GM21423 (cell line): Measurements from ENCODE around the gene SLAMF6.
"Not testable (repeated sequence)": the region's sequence is repeated elsewhere in the genome, so short reads cannot be mapped to it uniquely, and the experiment has no call there.

ENCODE experiments used
- ATAC-seq: cut with Tn5 transposase; IDR thresholded peaks from one replicate; pipeline ENCODE4 v1.9.1; 2021; ENCODE audit warnings: mild to moderate bottlenecking, moderate library complexity; ENCODE audit not compliant: unreplicated experiment

The SLAMF6 gene

DNA sequence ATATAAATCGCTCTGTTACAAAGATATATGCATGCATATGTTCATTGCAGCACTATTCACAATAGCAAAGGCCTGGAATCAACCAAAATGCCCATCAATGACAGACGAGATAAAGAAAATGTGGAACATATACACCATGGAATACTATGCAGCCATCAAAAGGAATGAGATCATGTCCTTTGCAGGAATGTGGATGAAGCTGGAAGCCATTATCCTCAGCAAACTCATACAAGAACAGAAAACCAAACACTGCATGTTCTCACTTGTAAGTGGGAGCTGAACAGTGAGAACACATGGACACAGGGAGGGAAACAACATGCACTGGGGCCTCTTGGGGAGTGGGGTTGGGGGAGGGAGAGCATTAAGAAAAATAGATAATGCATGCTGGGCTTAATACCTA, 5.5 kb downstream of the SLAMF6 start:
- ATAC-seq, result not testable (repeated sequence)

DNA sequence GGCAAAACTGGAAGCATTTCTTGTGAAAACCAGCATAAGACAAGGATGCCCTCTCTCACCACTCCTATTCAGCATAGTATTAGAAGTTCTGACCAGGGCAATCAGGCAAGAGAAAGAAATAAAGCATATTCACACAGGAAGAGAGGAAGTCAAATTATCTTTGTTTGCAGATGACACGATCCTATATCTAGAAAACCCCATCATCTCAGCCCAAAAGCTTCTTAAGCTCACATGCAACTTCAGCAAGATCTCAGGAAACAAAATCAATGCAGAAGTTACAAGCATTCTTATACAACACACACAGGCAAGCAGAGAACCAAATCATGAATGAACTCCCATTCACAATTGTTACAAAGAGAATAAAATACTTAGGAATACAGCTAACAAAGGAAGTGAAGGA, 7.1 kb downstream of the SLAMF6 start:
- ATAC-seq, result not testable (repeated sequence)

DNA sequence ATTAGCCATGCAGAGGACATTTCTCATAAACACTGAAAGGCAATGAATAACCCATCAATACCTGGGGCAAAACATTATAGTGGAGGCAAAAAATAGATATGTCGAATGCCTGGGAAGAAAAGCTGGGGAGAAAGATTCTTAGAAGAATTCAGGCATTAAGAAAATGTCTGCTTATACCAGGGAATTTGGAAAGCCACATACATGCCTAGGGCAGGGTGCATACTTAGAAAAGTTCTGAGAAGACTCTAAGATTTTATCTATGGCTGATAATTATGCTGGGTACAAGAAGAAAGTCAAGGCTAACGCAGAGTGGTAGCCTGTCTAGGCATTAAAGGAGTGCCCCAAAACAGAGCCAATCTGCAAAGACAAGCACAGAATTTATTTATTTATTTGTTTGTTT, 18.4 kb downstream of the SLAMF6 start:
- ATAC-seq, result no peak

DNA sequence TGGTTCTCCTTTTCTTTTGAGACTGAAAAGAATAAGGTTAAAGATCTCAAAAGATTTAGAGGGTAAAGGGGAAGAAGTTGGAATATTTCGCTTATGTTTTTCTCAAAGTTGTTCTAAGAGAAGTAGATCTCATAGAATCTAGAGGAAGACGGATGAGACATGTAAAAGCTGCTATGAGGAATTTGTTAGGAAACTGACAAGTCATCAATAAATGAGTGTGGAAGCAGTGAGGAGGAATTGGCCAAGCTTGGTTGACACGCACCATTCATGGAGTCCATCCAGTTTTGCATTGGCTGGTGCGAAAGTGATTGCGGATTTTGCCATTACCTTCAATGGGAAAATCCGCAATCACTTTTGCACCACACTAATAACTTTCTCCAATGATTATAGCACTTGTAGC, 20.0 kb downstream of the SLAMF6 start:
- no peak for ATAC-seq

DNA sequence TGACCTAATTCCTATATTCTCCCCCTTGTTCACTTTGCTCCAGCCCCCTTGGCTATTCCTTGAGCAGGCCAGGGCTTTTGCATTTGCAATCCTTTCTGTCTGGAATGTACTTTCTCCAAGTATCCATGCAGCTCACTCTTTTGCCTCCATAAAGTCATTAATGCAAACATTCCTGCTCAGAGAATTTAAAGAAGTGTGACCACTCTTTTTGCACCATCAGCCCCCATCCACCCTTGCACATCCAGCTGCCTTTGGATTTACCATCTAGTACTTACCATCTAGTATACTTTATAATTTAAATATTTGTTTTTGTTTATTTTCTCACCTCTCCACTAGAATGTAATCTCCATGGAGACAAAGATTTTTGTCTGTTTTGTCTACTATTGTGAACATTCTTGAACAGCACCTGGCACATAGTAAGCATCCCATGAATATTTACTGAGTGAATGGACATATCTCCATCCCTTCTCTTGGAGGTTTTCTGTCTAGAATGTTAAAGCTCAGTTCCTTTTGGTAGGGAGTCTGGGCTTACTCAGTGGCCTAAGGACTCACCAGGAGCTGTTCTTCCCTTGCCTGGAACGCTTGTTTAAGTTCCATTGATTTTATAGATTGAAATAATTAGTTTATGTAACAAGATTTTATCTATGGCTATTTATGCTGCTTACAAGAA, 22.6 kb downstream of the SLAMF6 start:
- no peak for ATAC-seq

DNA sequence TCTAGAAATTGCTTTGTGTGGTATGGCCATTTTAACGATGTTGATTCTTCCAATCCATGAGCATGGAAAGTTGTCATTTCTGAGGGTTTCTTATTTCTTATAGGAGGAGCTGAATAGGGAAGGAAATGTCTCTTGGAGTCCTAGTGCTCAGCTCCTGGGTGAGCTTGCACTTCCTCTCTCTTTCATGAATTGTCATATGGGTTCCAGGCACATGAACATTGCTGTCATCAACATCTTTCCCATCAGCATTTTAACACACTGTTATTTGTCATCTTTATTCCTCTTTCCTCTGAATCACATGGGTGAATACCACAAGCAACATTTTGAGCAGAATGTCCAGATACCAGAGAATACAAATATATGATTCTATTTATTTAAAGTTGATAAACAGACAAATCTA, 23.4 kb downstream of the SLAMF6 start:
- ATAC-seq, result no peak

DNA sequence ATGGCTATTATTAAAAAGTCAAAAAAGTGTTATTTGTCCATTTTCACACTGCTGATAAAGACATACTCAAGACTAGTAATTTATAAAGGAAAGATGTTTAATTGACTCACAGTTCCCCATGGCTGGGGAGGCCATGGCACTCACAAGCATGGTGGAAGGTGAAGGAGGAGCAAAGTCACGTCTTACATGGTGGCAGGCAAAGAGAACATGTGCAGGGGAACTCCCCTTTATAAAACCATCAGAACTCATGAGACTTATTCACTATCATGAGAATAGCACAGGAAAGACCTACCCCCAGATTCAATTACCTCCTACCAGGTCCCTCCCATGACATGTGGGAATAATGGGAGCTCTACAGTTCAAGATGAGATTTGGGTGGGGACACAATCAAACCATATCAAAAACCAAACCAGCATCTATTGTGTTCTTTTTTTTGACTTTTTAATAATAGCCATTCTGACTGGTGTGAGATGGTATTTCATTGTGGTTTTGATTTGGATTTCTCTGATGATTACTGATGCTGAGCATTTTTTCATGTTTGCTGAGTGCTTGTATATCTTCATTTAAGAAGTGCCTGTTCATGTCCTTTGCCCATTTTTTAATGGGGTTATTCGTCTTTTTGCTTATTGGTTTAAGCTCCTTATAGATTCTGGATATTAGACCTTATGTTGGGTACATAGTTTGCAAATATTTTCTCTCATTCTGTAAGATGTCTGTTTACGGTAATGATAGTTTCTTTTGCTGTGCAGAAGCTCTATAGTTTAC, 24.6 kb downstream of the SLAMF6 start:
- ATAC-seq, result not testable (repeated sequence)

DNA sequence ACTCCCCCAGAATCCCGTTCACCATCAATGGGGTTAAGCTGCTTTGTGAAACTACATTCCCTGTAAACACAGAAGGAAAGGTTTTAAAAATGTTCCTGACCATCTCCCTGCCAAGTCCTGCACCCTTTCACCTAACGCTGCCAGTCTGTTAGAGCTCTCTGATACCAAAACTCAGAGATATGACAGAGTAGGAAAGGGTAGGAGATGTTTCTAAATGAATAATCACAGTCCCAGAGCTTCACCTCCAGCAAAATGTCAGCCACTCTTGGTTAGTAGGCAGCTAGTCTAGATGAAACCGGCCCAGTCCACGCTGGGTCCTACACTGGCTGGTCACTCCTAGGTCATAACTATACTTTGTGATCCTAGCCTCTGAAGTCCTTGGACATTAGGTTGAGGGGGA, 26.7 kb downstream of the SLAMF6 start:
- ATAC-seq, result no peak

DNA sequence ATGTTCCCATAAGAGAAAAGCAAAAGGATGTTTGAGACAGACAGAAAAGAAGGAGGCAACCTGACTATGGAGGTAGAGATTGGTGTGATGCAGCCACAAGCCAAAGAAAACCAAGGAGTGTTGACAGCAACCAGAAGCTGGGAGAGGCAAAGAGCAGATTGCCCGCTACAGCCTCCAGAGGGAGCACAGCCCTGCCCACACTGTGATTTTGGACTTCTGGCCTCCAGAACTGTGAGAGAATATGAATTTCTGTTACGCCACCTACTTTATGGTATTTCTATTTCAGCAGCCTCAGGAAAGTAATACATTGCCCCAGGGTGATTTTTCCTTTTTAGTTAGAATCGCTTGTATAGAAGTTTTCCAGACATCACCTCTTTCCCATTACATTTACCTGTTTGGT, 28.4 kb downstream of the SLAMF6 start:
- ATAC-seq, result no peak

DNA sequence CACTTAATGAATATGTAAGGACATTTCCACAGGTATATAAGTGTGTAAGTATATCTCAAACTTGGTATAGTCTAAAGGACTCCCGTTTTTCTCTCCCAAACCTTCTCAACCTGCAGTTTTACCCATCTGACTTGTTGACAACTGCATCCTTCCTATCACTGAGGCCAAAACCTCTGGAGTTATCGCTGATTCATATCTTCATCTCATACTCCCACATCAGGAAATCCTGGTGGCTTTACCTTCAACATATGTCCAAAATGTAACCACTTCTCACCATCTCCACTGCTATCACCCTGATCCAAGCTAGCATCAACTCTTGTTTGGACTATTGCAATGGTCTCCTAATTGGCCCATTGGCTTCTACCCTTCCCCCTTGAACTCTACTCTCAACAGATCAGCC, 30.4 kb downstream of the SLAMF6 start:
- ATAC-seq, result no peak

DNA sequence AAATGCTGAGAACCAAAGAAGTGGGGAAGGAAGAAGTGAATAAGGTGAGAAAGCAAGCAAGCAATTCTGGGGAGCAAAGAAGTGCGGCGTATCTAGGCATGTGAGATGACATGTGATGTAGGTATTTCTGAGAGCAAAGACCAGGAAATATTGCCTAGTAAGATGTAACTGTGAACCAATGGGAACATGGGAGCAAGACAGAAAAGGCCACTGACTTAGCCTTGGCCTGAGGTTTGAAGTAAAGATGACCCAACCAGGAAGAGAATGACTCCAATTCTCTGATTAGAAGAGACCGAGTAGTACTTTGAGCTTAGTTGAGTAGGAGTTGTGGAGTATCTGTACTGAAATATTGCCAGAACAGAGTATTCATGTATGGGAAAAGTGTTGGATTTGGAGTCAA, 31.1 kb downstream of the SLAMF6 start:
- no peak for ATAC-seq

DNA sequence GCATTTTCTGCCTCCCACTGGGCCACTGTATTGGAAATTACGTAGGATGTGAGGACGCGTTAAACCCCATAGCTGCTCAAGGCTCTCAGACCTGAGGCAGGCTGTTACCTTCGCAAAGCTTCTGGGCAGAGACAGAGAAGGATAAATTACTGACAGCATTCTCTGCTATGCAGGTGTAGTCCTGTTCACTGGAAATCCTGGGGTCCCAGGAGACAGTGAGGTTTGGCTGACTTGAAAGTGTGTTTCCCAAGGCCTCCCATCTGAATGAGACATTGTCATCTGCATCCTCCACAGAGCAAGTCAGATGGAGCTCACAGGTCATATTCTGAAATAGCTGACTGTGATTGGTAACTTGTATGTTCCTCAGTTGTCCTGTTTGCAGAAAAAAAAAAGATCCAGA, 32.0 kb downstream of the SLAMF6 start:
- ATAC-seq, result no peak

DNA sequence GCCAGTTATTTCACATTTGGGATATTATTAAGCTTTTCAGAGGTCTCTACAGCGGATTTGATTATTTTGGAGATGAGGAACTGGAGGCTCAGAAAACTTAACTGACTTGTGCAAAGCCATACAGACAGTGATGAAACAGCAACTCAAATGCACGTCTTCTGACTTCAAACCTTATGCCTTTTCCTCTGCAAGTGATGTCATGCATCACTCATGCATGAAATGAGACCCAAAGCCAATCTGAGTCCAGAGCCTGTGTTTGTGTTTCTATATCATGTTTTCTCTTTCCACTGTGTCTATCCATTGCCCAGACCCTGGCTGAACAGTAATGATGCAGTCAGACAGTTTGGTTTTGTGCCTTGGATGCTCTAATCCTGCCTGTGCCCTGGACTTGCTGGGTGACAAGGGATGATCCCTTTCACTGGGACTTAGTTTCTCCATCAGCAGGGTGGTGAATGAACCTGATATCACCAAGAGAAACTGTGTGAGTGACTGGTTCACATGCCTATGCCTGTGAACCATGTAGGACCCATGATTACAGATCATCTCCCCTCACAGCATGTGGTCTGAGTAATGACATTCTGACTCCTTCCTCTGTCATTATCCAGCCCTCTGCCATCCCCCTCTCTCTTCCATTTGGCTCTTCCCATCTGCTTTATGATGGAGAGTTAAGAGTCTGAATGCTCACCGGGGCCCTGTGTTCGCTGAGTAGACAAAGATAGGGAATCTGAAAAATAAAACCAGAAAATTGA, 33.4 kb downstream of the SLAMF6 start:
- ATAC-seq, result no peak

DNA sequence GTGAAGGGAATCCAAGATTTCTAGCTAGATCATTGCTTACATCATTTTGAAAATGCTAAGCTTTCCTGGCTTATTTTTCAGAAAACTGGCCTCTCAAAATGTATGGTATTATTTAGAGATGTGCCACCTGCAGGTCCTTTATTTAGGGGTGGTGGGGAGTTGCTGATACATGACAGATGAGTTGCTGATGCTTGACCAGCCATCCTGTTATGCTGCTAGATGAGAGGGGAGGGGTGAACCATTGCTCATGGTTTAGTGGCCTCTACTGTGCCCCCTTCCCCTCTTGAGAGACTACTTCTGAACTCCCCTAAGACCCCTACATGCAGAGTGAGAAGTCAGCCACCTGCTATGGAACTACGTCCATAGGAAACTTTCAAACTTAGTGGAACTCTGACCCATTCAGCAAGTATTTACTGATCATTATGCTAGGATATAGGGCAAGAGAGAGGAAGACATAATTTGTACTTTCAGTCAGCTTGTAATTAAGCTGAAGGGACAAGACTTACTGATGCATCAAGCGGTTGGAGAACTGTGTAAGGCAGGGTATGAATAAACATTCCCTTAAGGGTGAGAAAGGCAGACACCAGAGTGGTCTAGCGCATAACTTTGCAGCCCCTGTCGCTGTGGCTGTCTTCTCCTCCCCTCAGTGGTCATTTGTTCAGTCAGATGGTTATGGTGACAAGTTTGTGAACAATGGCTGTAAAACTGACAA, 34.6 kb downstream of the SLAMF6 start:
- ATAC-seq, result no peak

DNA sequence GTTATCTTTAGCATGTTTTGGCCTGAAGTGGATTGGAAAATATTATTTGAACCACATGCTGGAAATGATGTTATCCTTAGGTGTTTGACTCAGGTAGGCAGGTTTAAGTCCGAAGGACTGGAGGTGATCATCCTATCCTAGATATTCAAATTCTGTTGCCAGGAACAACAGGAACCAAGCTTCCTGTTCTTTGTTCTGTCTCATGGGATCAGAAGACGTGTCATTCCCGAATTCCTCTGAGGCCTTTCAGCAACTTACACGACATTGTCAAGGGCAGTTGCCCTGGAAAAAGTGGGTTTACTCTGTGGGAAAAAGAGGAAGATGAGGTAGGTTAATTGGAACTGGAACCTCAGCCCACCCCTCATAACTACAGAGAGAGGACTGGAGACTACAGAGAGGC, 36.6 kb downstream of the SLAMF6 start:
- ATAC-seq, result no peak

DNA sequence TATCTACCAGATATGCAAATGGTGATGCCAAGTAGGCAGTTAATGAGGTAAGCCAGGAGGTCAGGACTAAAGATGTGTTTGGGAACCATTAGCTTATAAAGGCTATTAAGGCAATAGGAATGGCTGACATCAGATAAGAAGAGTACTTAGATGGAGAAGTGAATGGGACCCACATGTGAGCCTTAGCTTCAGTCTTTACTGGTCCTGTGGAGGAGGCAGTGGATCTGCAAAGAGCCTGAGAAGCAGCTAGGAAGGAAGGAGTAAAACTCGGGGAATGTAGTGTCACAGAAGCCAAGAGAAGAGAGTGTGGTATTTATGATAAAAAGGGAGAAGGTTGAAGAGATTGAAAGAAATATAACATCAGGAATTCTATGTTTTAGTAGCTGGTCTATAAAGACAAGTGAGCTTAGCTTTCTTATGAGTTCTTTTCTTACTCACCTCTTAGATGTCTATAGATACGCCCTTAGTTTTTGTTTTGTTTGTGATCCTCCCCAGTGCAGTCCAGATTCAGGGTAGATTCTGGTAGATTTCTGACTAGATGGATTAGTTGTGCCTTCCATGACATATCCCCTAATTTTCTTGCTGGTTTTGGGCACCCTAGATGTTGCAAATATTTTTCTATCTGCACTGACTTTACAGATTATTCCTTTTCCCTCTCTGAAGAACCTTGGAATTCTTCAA, 39.4 kb downstream of the SLAMF6 start:
- ATAC-seq, result no peak

DNA sequence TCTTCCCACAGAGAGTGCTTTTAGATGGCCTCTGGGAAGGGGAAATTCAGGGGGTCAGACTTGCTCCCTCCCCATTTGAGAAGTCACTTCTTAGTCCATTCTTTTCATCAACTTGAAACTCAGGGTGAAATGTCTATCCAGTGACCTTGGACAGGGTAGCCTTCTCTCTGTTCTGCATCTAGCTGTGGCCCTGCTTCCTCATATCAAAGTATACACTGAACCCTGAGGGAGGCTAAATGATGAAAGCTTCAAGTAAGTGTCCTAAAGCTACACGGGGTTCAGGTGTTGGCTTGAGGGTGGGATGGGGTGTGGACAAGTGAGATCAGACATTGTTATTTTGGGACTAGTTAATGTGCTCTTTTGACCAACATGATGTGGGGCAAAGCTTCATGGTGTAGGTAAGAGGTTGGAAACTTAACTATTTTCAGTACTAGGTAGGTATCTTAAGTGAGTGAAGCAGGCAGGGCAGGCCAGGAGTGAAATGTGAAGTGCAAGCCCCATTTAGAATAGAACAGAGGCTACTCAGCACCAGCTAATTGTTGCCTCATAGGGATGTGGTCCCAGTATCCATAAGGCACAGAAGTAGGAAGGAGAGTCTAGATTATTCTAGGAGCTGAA, 41.0 kb downstream of the SLAMF6 start:
- ATAC-seq, result no peak

DNA sequence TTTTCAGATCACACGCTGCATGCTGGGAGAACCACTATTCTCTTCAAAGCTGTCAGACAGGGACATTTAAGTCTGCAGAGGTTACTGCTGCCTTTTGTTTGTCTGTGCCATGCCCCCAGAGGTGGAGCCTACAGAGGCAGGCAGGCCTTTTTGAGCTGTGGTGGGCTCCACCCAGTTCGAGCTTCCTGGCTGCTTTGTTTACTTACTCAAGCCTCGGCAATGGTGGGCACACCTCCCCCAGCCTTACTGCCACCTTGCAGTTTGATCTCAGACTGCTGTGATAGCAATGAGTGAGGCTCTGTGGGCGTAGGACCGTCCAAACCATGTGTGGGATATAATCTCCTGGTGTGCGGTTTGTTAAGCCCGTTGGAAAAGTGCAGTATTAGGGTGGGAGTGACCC, 42.3 kb downstream of the SLAMF6 start:
- ATAC-seq, result not testable (repeated sequence)

DNA sequence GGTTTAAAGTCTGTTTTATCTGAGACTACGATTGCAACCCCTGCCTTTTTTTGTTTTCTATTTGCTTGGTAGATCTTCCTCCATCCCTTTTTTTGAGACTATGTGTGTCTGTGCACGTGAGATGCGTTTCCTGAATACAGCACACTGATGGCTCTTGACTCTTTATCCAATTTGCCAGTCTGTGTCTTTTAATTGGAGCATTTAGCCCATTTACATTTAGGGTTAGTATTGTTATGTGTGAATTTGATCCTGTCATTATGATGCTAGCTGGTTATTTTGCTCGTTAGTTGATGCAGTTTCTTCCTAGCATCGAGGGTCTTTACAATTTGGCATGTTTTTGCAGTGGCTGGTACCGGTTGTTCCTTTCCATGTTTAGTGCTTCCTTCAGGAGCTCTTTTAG, 44.0 kb downstream of the SLAMF6 start:
- ATAC-seq, result not testable (repeated sequence)
